NCI-H1436 (cell line): ENCODE measurements around the gene SH3PXD2A.

ENCODE experiments used
- DNase-seq: peaks from one replicate; lab custom pipeline; 2025; lab: John Stamatoyannopoulos, UW

SH3PXD2A gene

GRCh38 chr10:103683851-103684250, 171.5 kb downstream of the SH3PXD2A start:
- no peak for DNase-seq

- DNase-seq = no peak
Observed at GRCh38 chr10:103682631-103683030, 172.7 kb downstream of the SH3PXD2A start.

GRCh38 chr10:103681617-103682399, 173.6 kb downstream of the SH3PXD2A start:
- DNase-seq = no peak

- no peak for DNase-seq
Observed at GRCh38 chr10:103680869-103681236, 174.5 kb downstream of the SH3PXD2A start.

- DNase-seq = no peak
Observed at GRCh38 chr10:103679096-103679790, 176.1 kb downstream of the SH3PXD2A start.

- peak; percentile 66 for DNase-seq
Observed at GRCh38 chr10:103678178-103678526, 177.2 kb downstream of the SH3PXD2A start.

- no peak for DNase-seq
Observed at GRCh38 chr10:103677486-103678177, 177.7 kb downstream of the SH3PXD2A start.

GRCh38 chr10:103676851-103677417, 178.4 kb downstream of the SH3PXD2A start:
- no peak for DNase-seq

GRCh38 chr10:103676058-103676785, 179.2 kb downstream of the SH3PXD2A start:
- DNase-seq = no peak

GRCh38 chr10:103673606-103674005, 181.8 kb downstream of the SH3PXD2A start:
- DNase-seq = no peak

GRCh38 chr10:103672345-103672744, 183.0 kb downstream of the SH3PXD2A start:
- no peak for DNase-seq

GRCh38 chr10:103671126-103671895, 184.1 kb downstream of the SH3PXD2A start:
- DNase-seq = no peak

GRCh38 chr10:103669944-103670343, 185.4 kb downstream of the SH3PXD2A start:
- DNase-seq = no peak

GRCh38 chr10:103669243-103669929, 186.0 kb downstream of the SH3PXD2A start:
- no peak for DNase-seq

GRCh38 chr10:103668351-103669242, 186.8 kb downstream of the SH3PXD2A start:
- DNase-seq = no peak

GRCh38 chr10:103667356-103667755, 188.0 kb downstream of the SH3PXD2A start:
- DNase-seq = no peak

GRCh38 chr10:103666762-103667150, 188.6 kb downstream of the SH3PXD2A start:
- no peak for DNase-seq

- no peak for DNase-seq
Observed at GRCh38 chr10:103666087-103666761, 189.2 kb downstream of the SH3PXD2A start.
